ENCODE results near the gene EIF3B. TPM values are rescaled to one million over a fixed set of nuclear protein-coding genes. Genes with fewer than 3 reads are reported as not detected.
"Not testable (repeated sequence)": the region's sequence is repeated elsewhere in the genome, so short reads cannot be mapped to it uniquely, and the experiment has no call there.

The EIF3B gene
- total RNA-seq, 1 experiment from 2014 or later = 364 TPM

GRCh38 chr7:2313450-2314208 lies 41.0 kb upstream of the EIF3B start:
- Histone ChIP-seq H3K4me1 (ENCODE audit: insufficient read depth, low read length, poor library complexity, severe bottlenecking) (no peaks in the 10 kb centered on the region), H3K9me3 (ENCODE audit: low read depth, low read length, poor library complexity, severe bottlenecking) (no peaks in the 10 kb centered on the region), H3K36me3 (ENCODE audit: insufficient read depth, low read length, poor library complexity, severe bottlenecking) (no peaks in the 10 kb centered on the region), H3K27me3 (replicated peaks; ENCODE audit: insufficient read depth, low read depth, low read length, poor library complexity) (no peaks in the 10 kb centered on the region), H3K4me3 (ENCODE audit: low read depth, low read length, poor library complexity, severe bottlenecking) (peak overlapping the region; percentile 69), H3K27ac (ENCODE audit: low read depth, low read length, poor library complexity, severe bottlenecking) (peak overlapping the region; percentile 71)
- BruUV-seq (replicated peaks) = TSS peak; percentile 25
- CTCF ChIA-PET = interaction anchor here (0.5 kb wide), 1 partner anchor 155 kb away, joined by 3 read pairs; no protein-coding TSS in a partner anchor
- intact Hi-C loops (cut with micrococcal nuclease; ENCODE audit: unreplicated experiment) = no loop called here
- DNase-seq (ENCODE audit: low spot score) = peak; percentile 21
- POLR2A ChIA-PET (ENCODE audit: low non-redundant PET) = no interaction called here
- TF ChIP-seq EZH2 (IDR thresholded peaks at IDR 0.05; ENCODE audit: borderline replicate concordance, low read depth, low read length, poor library complexity, severe bottlenecking) (no peak), CTCF (conservative IDR thresholded peaks at IDR 0.05; ENCODE audit: low read depth, low read length) (no peak)

- CTCF ChIA-PET = no interaction called here
- no peaks in the 10 kb centered on the region for H3K4me1 ChIP-seq (ENCODE audit: insufficient read depth, low read length, poor library complexity, severe bottlenecking)
- peak; percentile 85 for DNase-seq (ENCODE audit: low spot score)
- H3K27me3 ChIP-seq (replicated peaks; ENCODE audit: insufficient read depth, low read depth, low read length, poor library complexity) = no peaks in the 10 kb centered on the region
- no peaks in the 10 kb centered on the region for H3K9me3 ChIP-seq (ENCODE audit: low read depth, low read length, poor library complexity, severe bottlenecking)
- H3K36me3 ChIP-seq (ENCODE audit: insufficient read depth, low read length, poor library complexity, severe bottlenecking) = no peaks in the 10 kb centered on the region
- TF ChIP-seq CTCF (conservative IDR thresholded peaks at IDR 0.05; ENCODE audit: low read depth, low read length) (no peak), EZH2 (IDR thresholded peaks at IDR 0.05; ENCODE audit: borderline replicate concordance, low read depth, low read length, poor library complexity, severe bottlenecking) (no peak)
- peak within 1 kb of the TSS; percentile 71 for H3K27ac ChIP-seq (ENCODE audit: low read depth, low read length, poor library complexity, severe bottlenecking)
- POLR2A ChIA-PET (ENCODE audit: low non-redundant PET) = no interaction called here
- H3K4me3 ChIP-seq (ENCODE audit: low read depth, low read length, poor library complexity, severe bottlenecking) = peak within 1 kb of the TSS; percentile 69
- BruUV-seq (replicated peaks) = no TSS peak
- intact Hi-C loops (cut with micrococcal nuclease; ENCODE audit: unreplicated experiment) = no loop called here
These were observed 40.2 kb upstream of the EIF3B start, which contains the start of gene SNX8 for GRCh38 chr7:2314209-2314955. Gene SNX8, minus strand, starts transcription at chr7:2314441. Its CDS starts 20 bp downstream, at chr7:2314421.

GRCh38 chr7:2314956-2315530 lies 39.6 kb upstream of the EIF3B start:
- CTCF ChIA-PET; H3K36me3 ChIP-seq (ENCODE audit: insufficient read depth, low read length, poor library complexity, severe bottlenecking); H3K4me1 ChIP-seq (ENCODE audit: insufficient read depth, low read length, poor library complexity, severe bottlenecking); BruUV-seq (replicated peaks); H3K27me3 ChIP-seq (replicated peaks; ENCODE audit: insufficient read depth, low read depth, low read length, poor library complexity); POLR2A ChIA-PET (ENCODE audit: low non-redundant PET); DNase-seq (ENCODE audit: low spot score); H3K27ac ChIP-seq (ENCODE audit: low read depth, low read length, poor library complexity, severe bottlenecking); intact Hi-C loops (cut with micrococcal nuclease; ENCODE audit: unreplicated experiment); H3K9me3 ChIP-seq (ENCODE audit: low read depth, low read length, poor library complexity, severe bottlenecking): not testable (repeated sequence)
- peak overlapping the region; percentile 69 for H3K4me3 ChIP-seq (ENCODE audit: low read depth, low read length, poor library complexity, severe bottlenecking)
